NCI-H1694 (cell line): ENCODE results near the gene SP140.
"Not testable (repeated sequence)": the region's sequence is repeated elsewhere in the genome, so short reads cannot be mapped to it uniquely, and the experiment has no call there.

ENCODE experiments used
- DNase-seq: peaks from one replicate; lab custom pipeline; 2025; lab: John Stamatoyannopoulos, UW

The SP140 gene

DNA sequence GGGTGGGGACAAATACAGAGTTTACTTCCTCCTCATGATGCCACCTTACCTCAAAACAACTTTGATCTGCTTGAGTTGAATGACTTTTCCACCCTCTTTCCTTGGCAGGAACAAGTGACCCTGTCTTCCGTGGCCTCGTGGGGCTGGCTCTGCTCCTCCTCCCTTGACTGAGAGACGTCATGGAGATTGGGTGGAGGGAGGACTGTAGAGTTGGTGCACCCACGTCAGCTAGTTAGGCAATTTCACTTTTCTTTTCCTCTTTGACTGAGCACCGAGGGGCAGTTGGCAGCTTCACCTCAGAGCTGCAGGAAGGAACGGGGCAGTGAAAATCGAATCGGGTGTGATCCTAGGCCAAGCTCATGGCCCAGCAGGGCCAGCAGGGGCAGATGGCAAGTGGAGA, at the start of gene SP140:
SP140 (plus strand) TSS at position 251 of the 400 bp plus-strand sequence; CDS start at position 360, 109 bp downstream.
- DNase-seq: no peak

DNA sequence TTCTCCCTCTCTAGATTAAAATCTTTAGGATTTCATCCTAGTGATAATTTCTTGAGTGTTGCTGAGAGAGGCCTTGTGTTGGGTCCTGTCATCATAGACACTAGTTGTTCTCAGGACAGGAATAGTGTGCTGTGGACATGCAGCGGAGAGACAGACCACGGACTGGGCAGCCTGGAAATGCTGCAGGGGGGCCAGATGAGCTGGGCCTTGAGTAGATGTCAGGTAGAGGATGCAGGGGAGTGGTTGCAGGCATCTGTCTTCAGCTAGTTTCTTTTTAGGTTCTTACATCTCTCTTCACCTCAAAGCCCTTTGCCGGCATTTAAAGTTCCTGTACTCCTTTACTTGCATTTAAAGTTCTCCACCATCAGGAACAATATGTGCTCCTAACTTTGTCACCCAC, 48.5 kb upstream of the SP140 start:
- no peak for DNase-seq

DNA sequence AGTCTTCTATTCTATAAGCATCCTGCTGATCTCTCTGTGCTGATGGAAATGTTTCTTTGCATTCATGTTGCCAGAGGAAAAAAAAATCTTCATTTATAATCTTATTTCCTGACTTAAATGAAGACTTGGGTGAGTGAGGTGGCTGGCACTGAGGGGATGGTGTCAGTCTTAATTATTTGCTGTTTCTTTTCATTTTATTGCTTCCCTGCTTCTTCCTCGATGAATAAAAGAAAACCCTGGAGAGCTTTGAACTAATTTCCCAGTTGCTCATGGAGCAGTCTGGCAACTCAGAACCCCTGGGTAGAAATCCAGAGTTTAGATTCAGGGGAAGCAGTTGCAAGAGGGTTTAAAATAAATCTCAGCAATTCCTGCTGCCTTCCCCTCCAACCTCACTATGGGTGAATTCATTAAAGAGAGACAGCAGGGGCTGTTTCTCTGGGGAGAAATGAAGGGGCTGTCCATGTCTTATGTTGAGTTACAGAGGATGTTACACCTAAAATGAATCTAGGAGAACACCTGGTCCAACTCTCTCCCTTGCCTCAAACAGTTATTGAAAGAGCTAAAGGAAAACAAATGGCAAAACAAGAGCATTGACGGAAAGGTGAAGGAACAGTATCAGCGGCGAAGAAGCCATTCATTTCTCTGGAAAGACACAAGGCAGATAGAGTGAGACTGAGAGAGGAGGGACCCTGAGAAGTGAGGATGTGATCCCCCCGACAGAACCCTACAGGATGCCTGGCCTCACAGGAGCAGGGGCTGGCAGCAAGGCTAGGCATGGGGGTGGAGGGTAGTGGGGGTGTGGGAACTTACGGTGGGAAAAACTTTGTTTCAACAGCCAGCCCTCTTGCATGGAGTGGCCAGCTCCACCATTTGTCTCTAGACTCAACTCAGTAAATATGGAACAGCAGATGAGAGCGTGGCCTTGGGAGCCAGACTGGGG, 46.7 kb upstream of the SP140 start:
- no peak for DNase-seq

DNA sequence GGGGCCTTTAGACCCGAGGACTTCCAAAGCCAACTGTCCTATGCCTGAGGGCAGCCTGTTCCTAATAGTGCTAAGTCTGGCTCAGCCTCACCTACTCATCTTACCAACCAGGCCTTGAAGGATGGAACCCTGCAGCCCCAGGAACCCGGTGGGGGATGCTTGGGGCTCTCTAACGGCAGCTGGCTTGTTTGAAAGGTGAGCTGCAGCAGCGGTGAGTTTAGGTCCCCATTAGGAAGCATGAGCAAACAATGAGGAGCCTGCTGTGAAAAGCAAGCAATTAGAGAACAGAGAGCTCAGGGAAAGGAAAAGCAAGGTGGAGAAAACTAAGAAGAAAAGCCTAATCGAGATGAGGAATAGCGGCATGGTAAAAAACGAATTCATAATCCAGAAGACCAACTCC, 45.6 kb upstream of the SP140 start:
- no peak for DNase-seq

DNA sequence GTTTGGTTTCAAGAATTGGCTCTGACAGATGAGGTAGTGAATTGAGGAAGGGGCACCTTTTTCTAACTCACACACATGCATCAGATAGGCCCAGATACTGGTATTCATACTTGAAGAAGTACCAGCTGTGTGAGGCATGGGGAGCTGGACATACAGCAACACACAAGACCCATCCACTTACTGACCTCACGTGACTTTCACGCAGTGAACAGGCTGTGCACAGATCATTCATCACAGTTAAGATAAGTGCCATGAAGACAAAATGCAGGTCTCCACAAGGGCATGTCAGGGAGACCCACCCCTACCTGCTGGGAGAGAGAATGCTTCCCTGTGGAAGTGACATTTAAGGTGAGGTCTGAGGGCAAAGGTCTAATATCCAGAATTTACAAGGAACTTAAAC, 44.3 kb upstream of the SP140 start:
- no peak for DNase-seq

DNA sequence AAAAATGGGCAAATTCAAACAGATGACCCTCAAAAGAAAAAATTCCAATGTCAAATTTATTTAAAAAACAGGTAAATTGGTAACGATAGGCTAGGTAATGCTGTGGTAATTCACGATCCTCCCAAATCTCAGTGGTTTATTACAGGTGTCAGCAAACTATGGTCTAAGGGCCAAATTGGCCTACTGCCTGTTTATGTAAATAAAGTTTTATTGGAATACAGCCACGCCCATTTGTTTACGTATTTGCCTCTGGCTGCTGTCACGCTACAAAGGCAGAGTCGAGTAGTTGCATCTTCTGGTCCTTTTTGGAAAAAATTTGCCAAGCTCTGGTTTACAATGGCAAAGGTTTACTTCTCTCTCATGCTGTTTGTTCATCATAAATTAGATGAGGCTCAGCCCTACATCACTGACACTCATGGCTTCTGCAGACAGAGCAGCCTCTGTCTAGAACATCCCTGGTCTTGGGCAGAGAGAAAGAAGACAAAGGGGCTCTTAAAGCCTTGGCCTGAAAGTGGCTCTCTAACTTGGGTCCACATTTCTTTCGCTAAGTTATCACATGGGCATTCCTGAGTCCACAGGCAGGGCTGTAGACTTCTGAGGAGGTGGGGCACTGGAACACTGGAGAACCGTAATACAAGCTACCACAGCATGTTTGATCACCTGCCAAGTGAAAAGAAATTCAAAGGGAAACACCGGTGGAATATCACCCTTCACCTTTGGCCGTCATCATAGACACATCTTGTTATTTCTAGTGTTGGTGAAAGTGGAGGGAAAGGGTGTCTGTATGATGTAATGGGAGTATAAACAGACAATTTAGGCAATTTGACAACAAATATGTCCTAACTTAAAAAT, 40.6 kb upstream of the SP140 start:
- DNase-seq: no peak

DNA sequence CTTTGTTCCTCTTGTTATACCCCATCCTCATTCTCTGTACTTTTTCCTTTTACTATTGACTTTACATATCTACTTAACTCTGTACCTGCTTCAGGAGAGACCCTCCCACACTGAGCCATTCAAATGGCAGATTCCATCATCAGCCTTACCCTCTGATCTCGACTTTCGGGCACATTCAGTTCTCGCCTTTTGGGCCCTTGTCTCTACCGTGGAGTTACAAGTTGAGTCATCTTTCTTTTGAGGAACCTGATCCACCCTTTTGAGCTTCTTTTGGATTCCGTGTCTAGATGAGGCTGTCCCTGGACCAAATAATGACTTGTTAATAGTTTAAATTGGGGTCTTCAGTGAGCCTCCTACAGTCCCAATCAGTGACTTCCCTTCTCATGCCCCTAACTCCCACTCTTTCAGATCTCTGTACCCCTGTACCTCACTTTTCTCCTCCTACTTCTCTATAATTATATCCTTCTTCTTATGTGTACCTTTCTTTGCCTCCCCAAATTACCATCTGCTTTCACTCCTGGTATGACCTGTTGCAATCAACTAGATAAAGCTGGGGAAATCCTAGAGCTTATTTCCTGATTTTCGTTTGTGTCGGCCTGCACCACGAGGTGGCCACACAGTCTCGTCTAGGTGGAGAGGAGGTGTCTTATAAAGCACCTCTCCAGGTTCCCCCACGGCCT, 23.0 kb upstream of the SP140 start:
- no peak for DNase-seq

DNA sequence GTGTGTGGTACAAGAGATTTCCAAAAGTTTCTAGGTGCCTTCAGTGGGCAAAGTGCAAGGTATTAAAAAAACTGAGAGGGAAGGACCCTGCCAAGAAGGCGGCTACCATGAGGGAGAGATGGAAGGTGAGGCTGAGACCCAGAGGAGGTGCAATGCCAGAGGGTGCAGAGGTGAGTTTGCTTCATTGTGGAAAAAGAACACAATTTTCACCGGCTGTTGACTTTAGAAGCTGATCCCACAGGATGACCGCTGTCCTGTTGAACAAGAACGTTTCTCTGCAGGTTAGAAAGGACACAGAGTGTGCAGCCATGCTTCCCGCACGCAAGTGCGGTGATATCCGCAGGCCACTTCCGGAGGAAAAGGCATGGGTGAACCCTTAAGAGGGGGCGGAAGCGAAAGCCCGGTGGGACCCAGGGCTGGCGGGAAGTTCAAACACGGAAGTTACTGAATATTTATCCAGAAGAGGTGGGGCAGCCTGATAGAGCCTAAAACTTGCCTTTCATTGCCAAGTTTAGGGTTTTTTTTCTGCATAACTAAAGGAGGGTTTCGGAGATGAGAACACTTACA, 22.3 kb upstream of the SP140 start:
- DNase-seq: no peak

DNA sequence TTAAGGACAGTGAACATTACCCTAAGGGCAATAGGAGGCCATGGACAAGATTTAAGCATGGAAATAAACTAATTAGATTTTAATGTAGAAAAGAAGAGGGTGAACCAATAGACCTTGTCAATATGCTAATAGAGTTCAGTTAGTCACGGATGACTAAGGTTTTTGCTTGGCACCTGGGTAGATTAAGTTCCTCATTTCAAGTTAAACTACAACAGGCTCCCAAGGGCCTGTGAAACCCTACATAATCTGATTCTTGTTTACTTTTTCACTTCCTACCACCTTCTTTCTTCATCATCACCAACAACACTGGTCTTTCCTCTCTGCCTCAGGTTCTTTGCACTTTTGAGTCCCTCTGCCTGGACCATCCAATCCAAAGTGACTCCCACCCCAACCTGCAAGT, 20.5 kb upstream of the SP140 start:
- no peak for DNase-seq

DNA sequence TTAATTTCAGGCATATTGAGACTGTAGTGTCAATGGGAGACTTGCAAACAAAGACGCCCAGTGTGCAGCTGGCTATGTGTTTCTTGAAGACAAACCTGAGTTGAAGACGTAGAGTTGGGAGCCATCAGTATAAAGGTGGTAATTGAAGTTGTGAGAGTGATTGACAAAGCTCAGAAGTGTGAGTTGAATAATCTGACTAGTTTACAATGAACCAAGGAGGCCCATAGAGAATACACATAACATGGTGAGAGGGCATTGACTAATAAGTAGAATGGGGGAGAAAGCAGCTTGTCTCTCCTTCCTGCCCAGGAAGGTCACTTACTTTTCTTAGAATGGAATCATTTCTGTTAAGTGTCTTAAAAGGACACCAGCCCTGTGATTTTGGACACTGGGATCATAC, 19.8 kb upstream of the SP140 start:
- no peak for DNase-seq

DNA sequence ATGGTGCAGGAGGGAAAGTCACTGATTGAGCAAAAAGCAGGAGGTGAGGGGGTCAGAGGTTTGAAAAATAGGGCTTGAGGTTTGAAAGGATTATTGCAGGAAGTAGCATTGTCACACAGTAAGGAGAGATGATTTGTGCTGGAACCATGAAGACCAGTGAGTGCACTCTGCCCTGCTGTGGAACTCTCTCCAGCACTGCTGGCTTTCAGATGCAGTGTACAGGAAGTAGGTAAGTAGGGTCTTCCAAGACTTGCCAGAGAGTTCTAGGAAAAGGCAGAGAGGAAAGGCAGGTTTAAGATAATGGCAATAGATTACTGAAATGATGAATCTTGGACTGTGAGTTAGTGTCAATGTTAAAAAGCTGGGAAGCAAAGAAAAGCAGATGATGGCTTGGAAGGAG, 17.0 kb upstream of the SP140 start:
- no peak for DNase-seq

DNA sequence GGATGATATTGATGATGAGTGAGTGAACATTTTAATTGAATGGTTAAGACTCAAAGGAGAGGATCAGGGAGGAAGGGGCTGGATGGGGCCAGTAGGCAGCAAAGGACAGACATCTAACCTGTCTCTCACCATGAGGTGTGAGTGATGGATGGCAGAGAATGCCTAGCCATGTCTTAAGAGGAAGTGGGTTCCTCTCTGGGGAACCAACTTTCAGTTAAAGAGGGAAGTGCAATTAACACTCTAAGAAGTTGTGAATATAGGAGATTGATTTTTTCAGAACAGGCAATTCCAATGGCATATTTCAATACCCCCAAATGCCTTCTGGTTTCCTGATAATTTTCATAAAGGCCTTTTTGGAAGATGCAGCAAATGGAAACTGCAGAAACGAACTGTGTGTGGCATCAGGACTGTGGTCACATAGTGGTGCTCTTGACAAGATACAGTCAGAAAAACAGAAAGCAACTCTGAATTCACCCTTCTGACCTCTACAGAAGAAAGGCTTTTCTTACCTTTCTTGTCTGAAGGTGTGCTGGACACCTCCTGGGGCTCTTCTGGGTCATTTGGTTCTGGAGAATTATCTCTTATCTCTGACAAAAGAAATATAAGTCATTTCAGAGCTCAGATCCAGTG, 16.0 kb upstream of the SP140 start:
- DNase-seq: no peak

DNA sequence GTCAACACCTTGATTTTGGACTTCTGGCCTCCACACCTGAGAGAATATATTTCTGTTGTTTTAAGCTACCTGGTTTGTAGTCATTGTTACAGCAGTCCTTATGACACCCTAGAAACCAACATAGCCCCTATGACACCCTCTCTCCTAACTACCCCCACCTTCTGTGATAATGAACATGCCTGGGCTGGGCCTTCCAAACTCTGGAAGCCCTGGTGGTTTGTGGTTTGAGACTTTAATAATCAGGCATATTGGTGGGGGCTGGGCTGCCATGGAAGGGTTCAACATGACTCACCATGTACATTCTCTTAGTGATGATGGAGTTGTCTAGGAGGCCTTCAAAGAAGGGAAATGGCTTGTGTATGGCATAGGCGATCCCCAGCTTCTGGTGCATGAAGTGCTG, 9.0 kb upstream of the SP140 start:
- no peak for DNase-seq

DNA sequence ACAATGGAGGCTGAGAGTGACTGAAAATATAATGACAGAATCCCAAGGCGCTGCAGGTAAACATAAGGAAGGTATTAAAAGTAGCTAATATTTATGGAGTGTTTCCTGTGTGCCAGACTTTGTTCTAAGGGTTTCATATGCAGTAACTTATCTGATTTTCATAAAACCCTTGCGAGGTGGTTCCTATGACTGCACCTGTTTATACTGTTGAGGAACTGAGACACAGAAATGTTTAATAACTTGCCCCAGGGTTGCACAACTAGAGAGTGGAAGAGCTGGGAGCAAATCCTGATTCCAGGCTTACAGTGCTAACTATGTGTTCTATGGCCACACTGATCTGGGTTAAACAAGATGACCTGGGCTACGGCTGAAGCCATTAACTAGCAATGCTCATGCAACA, 8.1 kb upstream of the SP140 start:
- no peak for DNase-seq

DNA sequence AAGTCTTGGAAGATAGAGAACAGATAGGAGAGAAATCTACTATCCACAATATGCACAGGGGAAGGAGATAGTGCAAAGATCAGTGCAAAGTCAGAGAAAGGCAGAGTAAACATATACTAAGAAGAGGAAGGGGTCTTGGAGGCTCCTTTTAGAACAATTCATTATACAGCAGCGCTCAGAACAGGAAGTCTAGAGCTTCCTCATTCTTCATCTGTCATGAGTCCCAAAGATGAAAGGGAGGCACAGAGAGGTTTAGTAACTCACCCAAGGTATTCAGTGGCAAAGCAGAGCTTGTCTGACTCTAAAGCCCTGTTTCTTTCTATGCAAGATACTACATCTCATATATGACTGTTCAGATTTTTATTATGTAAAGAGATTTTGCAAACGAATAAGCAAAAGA, 7.1 kb upstream of the SP140 start:
- DNase-seq: no peak

DNA sequence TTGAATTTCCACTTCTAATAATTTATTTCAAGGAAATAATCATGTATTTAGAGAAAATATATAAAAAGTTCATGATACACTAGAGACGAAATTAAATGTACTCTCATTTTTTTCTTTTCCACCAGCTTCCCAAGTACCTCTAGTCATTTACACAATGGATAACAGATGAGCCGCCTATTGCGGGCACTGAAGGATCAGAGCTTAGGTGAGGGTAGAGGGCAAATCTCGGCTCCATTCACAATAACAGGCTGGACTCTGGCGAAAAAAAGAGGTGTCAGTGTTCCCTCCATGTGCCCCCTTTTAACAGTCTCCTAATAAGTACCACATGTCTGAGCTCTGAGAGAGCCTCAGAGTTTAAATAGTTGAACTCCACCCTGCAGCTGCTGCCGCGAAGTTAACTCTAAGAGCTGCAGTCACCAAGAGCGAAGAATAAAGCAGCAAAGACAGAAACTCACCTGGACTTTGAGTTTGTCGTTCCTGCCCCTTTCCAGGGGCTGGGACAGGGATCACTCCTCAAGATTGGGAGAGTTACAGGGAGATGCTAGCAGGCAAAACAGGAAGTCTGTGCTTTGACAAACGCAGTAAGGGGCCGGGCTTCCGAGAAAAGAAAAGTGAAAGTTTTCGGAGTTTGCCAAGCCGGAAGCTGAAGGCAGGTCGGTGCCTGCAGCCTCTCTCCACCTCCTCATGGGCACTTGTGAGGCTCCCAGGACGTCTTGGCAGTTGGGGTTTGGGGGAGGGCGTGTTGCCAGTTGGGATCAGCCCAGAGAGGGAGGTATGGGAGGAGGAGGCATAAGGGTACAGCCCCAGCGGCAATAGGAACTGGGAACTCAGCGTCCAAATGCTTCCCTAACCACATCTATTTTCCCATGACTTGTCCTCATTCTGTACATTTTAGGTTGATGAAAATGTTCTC, 5.9 kb upstream of the SP140 start, which contains the start of gene SP110:
SP110 (minus strand) TSS at position 566 of the 913 bp plus-strand sequence. CDS start 3,057 bp downstream, outside the sequence.
- no peak for DNase-seq

DNA sequence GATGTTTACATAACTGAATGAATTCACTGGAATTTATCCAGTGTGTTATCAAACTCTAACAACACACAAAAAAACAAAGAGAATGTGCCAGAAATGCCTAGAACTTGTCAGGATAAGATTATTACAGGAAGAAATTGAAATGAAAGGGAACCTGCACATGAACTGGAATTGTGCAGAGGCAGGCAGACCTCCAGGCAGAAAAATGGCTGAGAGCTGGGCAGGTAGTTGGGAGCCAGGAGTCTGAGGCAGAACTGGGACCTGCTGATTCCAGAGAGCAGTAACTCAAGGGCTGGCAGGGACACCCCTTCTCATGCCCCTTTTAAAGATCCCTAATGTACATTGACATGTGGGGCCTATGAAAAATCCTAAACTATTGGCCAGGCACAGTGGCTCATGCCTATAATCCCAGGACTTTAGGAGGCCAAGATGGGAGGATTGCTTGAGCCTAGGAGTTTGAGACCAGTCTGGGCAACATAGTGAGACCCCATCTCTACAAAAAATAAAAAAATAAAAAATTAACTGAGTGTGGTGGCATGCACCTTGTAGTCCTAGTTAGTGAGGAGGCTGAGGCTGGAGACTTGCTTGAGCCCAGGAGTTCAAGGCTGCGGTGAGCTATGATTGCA, 5.1 kb upstream of the SP140 start:
- no peak for DNase-seq

DNA sequence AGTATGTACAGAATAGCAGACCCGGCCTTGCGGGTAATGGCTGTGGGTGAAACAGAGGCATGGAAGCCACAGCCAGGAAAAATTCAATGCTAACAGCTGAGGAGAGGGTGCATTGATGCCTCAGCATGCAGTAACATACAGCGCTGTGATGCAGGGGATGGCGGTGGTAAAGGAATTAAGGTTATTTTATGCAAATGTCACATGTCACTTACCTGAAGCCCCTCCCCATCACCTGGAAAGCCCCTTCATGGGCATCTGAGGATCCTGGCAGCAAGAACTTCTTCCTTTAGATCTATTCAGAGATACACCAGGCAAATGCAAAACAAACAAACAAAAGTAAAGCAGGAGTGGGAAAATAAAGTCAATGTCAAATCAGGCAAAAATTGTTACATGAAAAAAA, 4.0 kb upstream of the SP140 start:
- DNase-seq: no peak

DNA sequence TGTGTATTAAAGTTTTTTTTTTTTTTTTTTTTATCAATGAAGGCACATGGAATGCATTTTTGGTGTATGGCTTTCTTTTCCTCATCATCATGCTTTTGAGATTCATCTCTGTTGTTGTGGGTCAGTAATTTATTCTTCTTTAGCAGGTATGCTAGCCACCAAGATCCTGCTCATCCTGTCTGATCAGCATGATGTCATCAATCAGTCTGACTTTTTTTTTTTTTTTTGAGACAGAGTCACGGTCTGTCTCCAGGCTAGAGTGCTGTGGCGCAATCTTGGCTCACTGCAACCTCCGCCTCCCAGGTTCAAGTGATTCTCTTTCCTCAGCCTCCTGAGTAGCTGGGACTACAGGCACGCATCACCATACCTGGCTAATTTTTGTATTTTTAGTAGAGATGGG, 2.7 kb upstream of the SP140 start:
- DNase-seq: not testable (repeated sequence)

DNA sequence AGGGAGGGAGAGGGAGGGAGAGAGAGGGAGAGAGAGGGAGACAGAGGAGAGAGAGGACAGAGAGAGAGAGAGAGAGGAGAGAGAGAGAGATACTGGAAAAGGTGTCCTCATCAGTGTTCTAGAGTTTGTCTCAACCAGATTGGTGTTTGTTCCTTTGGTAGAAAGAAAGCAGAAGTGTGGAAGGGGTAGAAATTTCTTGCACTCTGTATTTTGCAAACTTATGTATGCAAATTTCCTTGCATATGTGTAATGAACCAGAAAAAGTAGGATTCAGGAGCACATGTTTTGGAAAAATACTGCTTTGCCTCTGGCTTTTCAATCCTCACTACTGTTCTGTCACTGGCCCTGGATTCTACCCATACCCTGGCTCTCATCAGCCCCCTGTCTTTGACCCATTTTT, 1.1 kb upstream of the SP140 start:
- DNase-seq: no peak
